K562 (cell line): ENCODE results near the gene PLA2G2C. TPM values are rescaled to one million over a fixed set of nuclear protein-coding genes. Genes with fewer than 3 reads are reported as not detected.

Source experiments
- BRD9 ChIP-seq: fragments of 450-650 bp; IDR thresholded peaks from 2 replicates; pipeline ENCODE4 v1.6.1; 2018; ENCODE audit warnings: low read depth; ENCODE audit not compliant: partially characterized antibody
- CBX2 ChIP-seq: fragments of 200-600 bp; sonication (generic); IDR thresholded peaks from one replicate; pipeline ENCODE4 v1.6.1; 2012; ENCODE audit warnings: mild to moderate bottlenecking, low read length, inconsistent platforms; ENCODE audit not compliant: insufficient read depth, poor library complexity, severe bottlenecking
- CBX5 ChIP-seq: IDR thresholded peaks from 2 replicates; pipeline ENCODE4 v1.6.1; 2014; ENCODE audit warnings: low read depth, borderline replicate concordance
- EP400 ChIP-seq: fragments of 450-650 bp; IDR thresholded peaks from 2 replicates; pipeline ENCODE4 v1.6.1; 2017; ENCODE audit warnings: antibody characterized with exemption, mild to moderate bottlenecking, moderate library complexity
- GABPB2 ChIP-seq: fragments of 250-450 bp; sonication (Bioruptor Pico); conservative IDR thresholded peaks from 2 replicates; pipeline ENCODE4 v1.5.1; 2021; ENCODE audit warnings: mild to moderate bottlenecking
- KDM5B ChIP-seq: fragments of 200-600 bp; sonication (generic); IDR thresholded peaks from 2 replicates; pipeline ENCODE4 v1.6.1; 2012; ENCODE audit warnings: low read depth, mild to moderate bottlenecking, moderate library complexity, low read length, control low read depth, inconsistent platforms; ENCODE audit not compliant: insufficient replicate concordance
- LEF1 ChIP-seq: fragments of 450-650 bp; IDR thresholded peaks from 2 replicates; pipeline ENCODE4 v1.6.1; 2016; ENCODE audit warnings: mild to moderate bottlenecking
- MEF2D ChIP-seq: conservative IDR thresholded peaks from 2 replicates; pipeline ENCODE4 v1.6.1; 2016; ENCODE audit warnings: low read depth, missing genetic modification characterization, missing compliant biosample characterization
- SIRT6 ChIP-seq: IDR thresholded peaks from one replicate; pipeline ENCODE4 v1.6.1; 2012; ENCODE audit warnings: low read depth, mild to moderate bottlenecking, control low read depth, inconsistent platforms, low read length, moderate library complexity
- SMARCB1 ChIP-seq: IDR thresholded peaks from 2 replicates; pipeline ENCODE4 v1.6.1; 2011; ENCODE audit warnings: improper control_type of control experiment, low read depth; ENCODE audit not compliant: insufficient read length
- YBX1 ChIP-seq: fragments of 450-650 bp; IDR thresholded peaks from 2 replicates; pipeline ENCODE4 v1.7.1; 2016; ENCODE audit warnings: mild to moderate bottlenecking
- ZBTB26 ChIP-seq: fragments of 450-650 bp; formaldehyde crosslinking; IDR thresholded peaks from 2 replicates; pipeline ENCODE4 v1.4.0; 2022; ENCODE audit warnings: missing genetic modification characterization
- ZBTB49 ChIP-seq: sonication (generic); formaldehyde crosslinking; IDR thresholded peaks from 2 replicates; pipeline ENCODE4 v1.8.0; 2022; ENCODE audit warnings: missing genetic modification reagents, mild to moderate bottlenecking, borderline replicate concordance
- ZNF121 ChIP-seq: sonication (generic); formaldehyde crosslinking; conservative IDR thresholded peaks from 2 replicates; pipeline ENCODE4 v1.8.0; 2022; ENCODE audit warnings: missing genetic modification reagents
- ZNF407 ChIP-seq: fragments of 450-650 bp; IDR thresholded peaks from 2 replicates; pipeline ENCODE4 v1.6.1; 2016; ENCODE audit warnings: low read depth
- ZNF75A ChIP-seq: fragments of 450-650 bp; formaldehyde crosslinking; IDR thresholded peaks from 2 replicates; pipeline ENCODE4 v1.4.0; 2020; ENCODE audit warnings: mild to moderate bottlenecking
- polyA plus RNA-seq, 8 experiments: library from polyadenylated mRNA; depleted of rRNA in 4 of 8; stranded (reverse) in 5 of 8; unstranded in 3 of 8; fragments of >200 nt; fragmentation: Nextera tagmentation in 2 of 8; fragmentation: Illumina TruSeq in 1 of 8; extraction: Ambion mirVana in 2 of 8; extraction: Trizol in 1 of 8; gene quantifications; 2 replicates each; pipeline versions ENCODE4 v1.2.1 to v1.2.3, GENCODE V29; 2011 to 2014; ENCODE audit warnings: inconsistent platforms in 1 of 8, missing spikeins in 1 of 8
- total RNA-seq, 7 experiments: library from RNA; depleted of rRNA in 6 of 7; stranded (reverse); fragments of >200 nt in 6 of 7; fragmentation: Illumina TruSeq in 2 of 7; extraction: Trizol in 2 of 7; gene quantifications; 2 replicates each; pipeline versions ENCODE4 v1.2.1 to v1.2.3, GENCODE V29; 2011 to 2021; ENCODE audit warnings: low replicate concordance in 1 of 7

Gene PLA2G2C
- total and polyA plus RNA-seq, 9 of the 15 experiments (the other 6 are each of a cell fraction or from before 2014, with no cell fraction given) = 0.14 to 0.49 (median 0.21) TPM

GRCh38 chr1:20184997-20185833 is 1.1 kb downstream of the PLA2G2C start (continued):
- no peak for TF ChIP-seq ZNF407
- peak; percentile 52; the same call in 1 of the 2 replicates for TF ChIP-seq MEF2D
- peak; percentile 70; the same call in 1 of the 2 replicates for TF ChIP-seq GABPB2 (CRISPR knock-in tag)
- TF ChIP-seq CBX2 = no peak
- no peak for TF ChIP-seq YBX1
- TF ChIP-seq ZBTB26 = peak; percentile 75
- TF ChIP-seq BRD9 = peak; percentile 83
- peak; percentile 61 for TF ChIP-seq EP400
- no peak for TF ChIP-seq ZNF75A (CRISPR knock-in tag)
- TF ChIP-seq CBX5 = 0 out of 2 replicates have a peak, but pooled peaks have one; percentile 9
- TF ChIP-seq KDM5B = peak; percentile 52
- TF ChIP-seq LEF1 = peak; percentile 100
- no peak for TF ChIP-seq ZBTB49 (CRISPR knock-in tag)
- no peak for TF ChIP-seq ZNF121 (CRISPR knock-in tag)
- TF ChIP-seq SIRT6 = no peak
- peak; percentile 24 for TF ChIP-seq SMARCB1
